SK-N-SH (cell line): ENCODE data around the gene MAPK10. TPM values are rescaled to one million over a fixed set of nuclear protein-coding genes. Genes with fewer than 3 reads are reported as not detected.
A peak's percentile ranks its signal among the peaks of the same experiment; 100 is the strongest.

ENCODE experiments used
- CTCF ChIA-PET: fragments of 300-600, 350-600 bp; formaldehyde crosslinking; extraction: SDS; loops from one replicate; lab custom pipeline; 2021; lab: Yijun Ruan, JAX
- POLR2A ChIA-PET: fragments of 350-600 bp; sonication (Branson Sonifier 250); formaldehyde crosslinking; extraction: SDS; loops from one replicate; lab custom pipeline; 2020; ENCODE audit warnings: antibody characterized with exemption, inconsistent platforms; lab: Yijun Ruan, JAX
- DNase-seq: peaks from one replicate; pipeline ENCODE4 v3.0.0; 2012
- H2AFZ ChIP-seq: fragments of 200-600 bp; sonication (generic); 2 replicates; pipeline ENCODE4 v1.8.1; 2016; ENCODE audit warnings: antibody characterized with exemption, mild to moderate bottlenecking, low read depth
- H3F3A ChIP-seq: fragments of 200-600 bp; sonication (generic); replicated peaks from 2 replicates; pipeline ENCODE3; 2016; ENCODE audit warnings: antibody characterized with exemption, mild to moderate bottlenecking; ENCODE audit not compliant: insufficient read depth
- H3K27ac ChIP-seq, 2 experiments: fragments of 200-500 bp in 1 of 2; fragments of 200-600 bp in 1 of 2; sonication (Bioruptor generic) in 1 of 2; sonication (generic), shearing (Covaris generic) in 1 of 2; 2 replicates each; pipeline versions ENCODE4 v1.5.1 to v1.6.1; 2014 to 2016; ENCODE audit warnings: low read depth in 2 of 2, inconsistent platforms in 1 of 2, low read length in 1 of 2, mild to moderate bottlenecking in 1 of 2, mixed read lengths in 1 of 2
- H3K27me3 ChIP-seq: fragments of 200-600 bp; sonication (generic), shearing (Covaris generic); 2 replicates; pipeline ENCODE4 v1.6.1; 2016; ENCODE audit warnings: mixed run types; ENCODE audit not compliant: insufficient read depth
- H3K36me3 ChIP-seq, 2 experiments: fragments of 200-500 bp in 1 of 2; fragments of 200-600 bp in 1 of 2; sonication (Bioruptor generic) in 1 of 2; sonication (generic) in 1 of 2; replicated peaks in 1 of 2; 2 replicates each; pipeline versions ENCODE3 to v1.5.1; 2014 to 2016; ENCODE audit warnings: low read length in 1 of 2, mild to moderate bottlenecking in 1 of 2; ENCODE audit not compliant: insufficient read depth in 2 of 2, control insufficient read depth in 1 of 2
- H3K4me1 ChIP-seq, 2 experiments: fragments of 200-500 bp in 1 of 2; fragments of 200-600 bp in 1 of 2; sonication (Bioruptor generic) in 1 of 2; sonication (generic), shearing (Covaris generic) in 1 of 2; 2 replicates each; pipeline versions ENCODE4 v1.5.1 to v1.6.1; 2014 to 2016; ENCODE audit warnings: low read depth in 1 of 2, low read length in 1 of 2, mixed run types in 1 of 2; ENCODE audit not compliant: insufficient read depth in 2 of 2, control insufficient read depth in 1 of 2
- H3K4me2 ChIP-seq: fragments of 200-600 bp; sonication (generic), shearing (Covaris generic); 2 replicates; pipeline ENCODE4 v1.6.1; 2017; ENCODE audit warnings: mixed run types
- H3K4me3 ChIP-seq, 2 experiments: fragments of 200-500 bp in 1 of 2; fragments of 200-600 bp in 1 of 2; sonication (Bioruptor generic) in 1 of 2; sonication (generic), shearing (Covaris generic) in 1 of 2; 2 replicates each; pipeline versions ENCODE4 v1.5.1 to v1.8.1; 2014 to 2016; ENCODE audit warnings: low read depth in 2 of 2, inconsistent platforms in 1 of 2, low read length in 1 of 2, mild to moderate bottlenecking in 1 of 2, mixed read lengths in 1 of 2, moderate library complexity in 1 of 2
- H3K79me2 ChIP-seq: fragments of 200-600 bp; sonication (generic); 2 replicates; pipeline ENCODE4 v1.8.1; 2017; ENCODE audit warnings: mild to moderate bottlenecking; ENCODE audit not compliant: insufficient read depth
- H3K9ac ChIP-seq: fragments of 200-600 bp; sonication (generic); 2 replicates; pipeline ENCODE4 v1.6.1; 2017; ENCODE audit warnings: mixed run types
- H3K9me2 ChIP-seq: fragments of 200-600 bp; sonication (generic); 2 replicates; pipeline ENCODE4 v1.6.1; 2017; ENCODE audit warnings: mixed run types
- H3K9me3 ChIP-seq: fragments of 200-600 bp; sonication (generic); 2 replicates; pipeline ENCODE4 v1.6.1; 2017; ENCODE audit warnings: mixed run types, mild to moderate bottlenecking, moderate library complexity
- H4K20me1 ChIP-seq: fragments of 200-600 bp; sonication (generic); 2 replicates; pipeline ENCODE4 v1.6.1; 2017; ENCODE audit warnings: mild to moderate bottlenecking, mixed run types; ENCODE audit not compliant: insufficient read depth
- ELF1 ChIP-seq: IDR thresholded peaks from 2 replicates; pipeline ENCODE4 v1.4.0; 2012
- EP300 ChIP-seq, 2 experiments: IDR thresholded peaks; 2 replicates each; pipeline versions ENCODE4 v1.4.0 to v1.6.1; 2012; ENCODE audit warnings: borderline replicate concordance in 1 of 2, low read depth in 1 of 2, low read length in 1 of 2
- EZH2phosphoT487 ChIP-seq: fragments of 200-600 bp; sonication (generic); IDR thresholded peaks from 2 replicates; pipeline ENCODE4 v1.6.1; 2017; ENCODE audit warnings: low read depth, mixed run types, mild to moderate bottlenecking, antibody characterized with exemption, moderate library complexity, borderline replicate concordance
- FOSL2 ChIP-seq: IDR thresholded peaks from 2 replicates; pipeline ENCODE4 v1.4.0; 2012; ENCODE audit warnings: low read depth, mild to moderate bottlenecking, moderate library complexity, borderline replicate concordance
- FOXJ3 ChIP-seq: sonication (generic); formaldehyde crosslinking; IDR thresholded peaks from 2 replicates; pipeline ENCODE4 v1.5.1; 2020; ENCODE audit warnings: mild to moderate bottlenecking, missing genetic modification reagents
- FOXM1 ChIP-seq: IDR thresholded peaks from 2 replicates; pipeline ENCODE4 v1.4.0; 2012; ENCODE audit warnings: low read depth, mild to moderate bottlenecking
- GATA2 ChIP-seq: sonication (generic); formaldehyde crosslinking; IDR thresholded peaks from 2 replicates; pipeline ENCODE4 v1.5.0; 2020; ENCODE audit warnings: mild to moderate bottlenecking, missing genetic modification reagents
- JUND ChIP-seq: IDR thresholded peaks from 2 replicates; pipeline ENCODE4 v1.4.0; 2012
- MEF2A ChIP-seq: IDR thresholded peaks from 2 replicates; pipeline ENCODE4 v1.4.0; 2012; ENCODE audit warnings: low read depth, borderline replicate concordance
- NFIC ChIP-seq: IDR thresholded peaks from 2 replicates; pipeline ENCODE4 v1.4.0; 2012; ENCODE audit warnings: borderline replicate concordance
- NRF1 ChIP-seq: IDR thresholded peaks from 2 replicates; pipeline ENCODE4 v1.6.1; 2012; ENCODE audit warnings: low read depth, mild to moderate bottlenecking, low read length
- RAD21 ChIP-seq: IDR thresholded peaks from 2 replicates; pipeline ENCODE4 v1.6.1; 2012; ENCODE audit warnings: mild to moderate bottlenecking, low read length
- RFX5 ChIP-seq: IDR thresholded peaks from 2 replicates; pipeline ENCODE4 v1.6.1; 2012; ENCODE audit warnings: mild to moderate bottlenecking, improper control_type of control experiment, low read length
- SIN3A ChIP-seq: IDR thresholded peaks from 2 replicates; pipeline ENCODE4 v1.6.1; 2012; ENCODE audit warnings: low read depth, mild to moderate bottlenecking, low read length, moderate library complexity, borderline replicate concordance
- SMC3 ChIP-seq: IDR thresholded peaks from 2 replicates; pipeline ENCODE4 v1.6.1; 2012; ENCODE audit warnings: low read depth, low read length, improper control_type of control experiment
- TAF1 ChIP-seq: IDR thresholded peaks from 2 replicates; pipeline ENCODE4 v1.6.1; 2012; ENCODE audit warnings: low read depth, mild to moderate bottlenecking, low read length, moderate library complexity, borderline replicate concordance
- TCF12 ChIP-seq: IDR thresholded peaks from 2 replicates; pipeline ENCODE4 v1.4.0; 2012
- YY1 ChIP-seq: IDR thresholded peaks from 2 replicates; pipeline ENCODE4 v1.4.0; 2012; ENCODE audit warnings: low read depth, mild to moderate bottlenecking
- WGBS: methylation state at CpG from one replicate; pipeline ENCODE4 v1.1.6; 2017; ENCODE audit warnings: low lambda C conversion rate; 5-methylcytosine and 5-hydroxymethylcytosine counted together
- polyA plus RNA-seq, 3 experiments: library from polyadenylated mRNA; depleted of rRNA; stranded (reverse); fragments of >200 nt; gene quantifications; 2 replicates each; pipeline ENCODE4 v1.2.3, GENCODE V29; 2012
- TF ChIP-seq, protein P1 (sequence below): IDR thresholded peaks from 2 replicates; pipeline ENCODE4; 2012
- TF ChIP-seq, protein P2 (sequence below): fragments of 150-350 bp; IDR thresholded peaks from 2 replicates; pipeline ENCODE4 v1.6.1; 2016; ENCODE audit warnings: mild to moderate bottlenecking, low read depth, low read length
- TF ChIP-seq, protein P3 (sequence below): fragments of 200-600 bp; sonication (generic); IDR thresholded peaks from 2 replicates; pipeline ENCODE4 v1.6.1; 2017; ENCODE audit warnings: antibody characterized with exemption, mild to moderate bottlenecking, moderate library complexity
- TF ChIP-seq, protein P4 (sequence below): IDR thresholded peaks from 2 replicates; pipeline ENCODE4 v1.4.0; 2012; ENCODE audit warnings: low read depth, borderline replicate concordance

MAPK10 gene
- polyA plus RNA-seq, 1 of the 3 experiments (the other 2 are of a cell fraction): 8.1 TPM

DNA sequence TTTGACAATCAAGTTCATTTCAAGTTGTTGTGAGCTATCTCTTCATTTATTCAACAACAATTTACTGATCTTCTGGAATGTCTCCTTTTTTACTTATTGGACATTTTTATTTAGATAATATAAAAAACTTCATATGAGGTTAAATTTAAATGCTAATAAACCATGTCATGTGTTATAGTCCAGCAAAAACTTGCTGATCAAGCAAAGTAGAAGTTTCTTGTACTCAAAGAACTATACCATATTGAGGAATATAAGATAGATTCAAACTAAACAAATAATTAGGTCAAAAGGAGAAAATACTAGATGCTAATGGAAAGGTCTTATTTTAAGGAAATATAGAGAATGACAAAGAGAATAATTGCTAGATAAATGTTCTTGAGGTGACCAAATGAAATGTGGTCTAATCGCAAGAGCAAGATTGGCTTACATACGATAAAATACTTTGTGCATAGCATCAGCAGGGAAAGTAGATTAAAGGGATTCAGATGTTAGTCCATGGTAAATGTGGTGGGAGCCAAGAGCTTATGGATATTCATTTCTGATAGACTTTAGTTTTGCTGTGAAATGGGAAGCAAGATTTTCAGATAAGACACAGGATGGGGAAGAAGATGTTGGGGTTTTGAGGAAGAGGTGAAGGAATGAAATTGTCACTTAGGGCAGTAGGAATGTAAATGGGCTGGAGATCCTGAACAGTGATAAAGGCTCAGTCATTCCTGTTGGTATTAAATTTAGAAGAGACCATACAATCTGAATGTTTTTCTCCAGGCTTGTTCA lies 229.5 kb downstream of the MAPK10 start (continued):
- TF ChIP-seq FOSL2: peak; percentile 38; the same call in 1 of the 2 replicates
- TF ChIP-seq, protein P1, sequence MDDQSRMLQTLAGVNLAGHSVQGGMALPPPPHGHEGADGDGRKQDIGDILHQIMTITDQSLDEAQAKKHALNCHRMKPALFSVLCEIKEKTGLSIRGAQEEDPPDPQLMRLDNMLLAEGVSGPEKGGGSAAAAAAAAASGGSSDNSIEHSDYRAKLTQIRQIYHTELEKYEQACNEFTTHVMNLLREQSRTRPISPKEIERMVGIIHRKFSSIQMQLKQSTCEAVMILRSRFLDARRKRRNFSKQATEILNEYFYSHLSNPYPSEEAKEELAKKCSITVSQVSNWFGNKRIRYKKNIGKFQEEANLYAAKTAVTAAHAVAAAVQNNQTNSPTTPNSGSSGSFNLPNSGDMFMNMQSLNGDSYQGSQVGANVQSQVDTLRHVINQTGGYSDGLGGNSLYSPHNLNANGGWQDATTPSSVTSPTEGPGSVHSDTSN: peak; percentile 45
- TF ChIP-seq SIN3A: no peak
- TF ChIP-seq SMC3: no peak
- no peak for TF ChIP-seq TAF1
- TF ChIP-seq GATA2 (CRISPR knock-in tag): no peak
- TF ChIP-seq NFIC: peak; percentile 58; the same call in 1 of the 2 replicates
- TF ChIP-seq FOXM1: peak; percentile 67; the same call in 1 of the 2 replicates
- no peak for TF ChIP-seq YY1
- TF ChIP-seq RFX5: no peak
- peak; percentile 42 to 89; a peak in 3 of 4 replicates for TF ChIP-seq EP300 (IDR thresholded peaks at IDR 0.05; ENCODE audit: borderline replicate concordance in 1 of 2, low read depth in 1 of 2, low read length in 1 of 2)
- TF ChIP-seq, protein P2, sequence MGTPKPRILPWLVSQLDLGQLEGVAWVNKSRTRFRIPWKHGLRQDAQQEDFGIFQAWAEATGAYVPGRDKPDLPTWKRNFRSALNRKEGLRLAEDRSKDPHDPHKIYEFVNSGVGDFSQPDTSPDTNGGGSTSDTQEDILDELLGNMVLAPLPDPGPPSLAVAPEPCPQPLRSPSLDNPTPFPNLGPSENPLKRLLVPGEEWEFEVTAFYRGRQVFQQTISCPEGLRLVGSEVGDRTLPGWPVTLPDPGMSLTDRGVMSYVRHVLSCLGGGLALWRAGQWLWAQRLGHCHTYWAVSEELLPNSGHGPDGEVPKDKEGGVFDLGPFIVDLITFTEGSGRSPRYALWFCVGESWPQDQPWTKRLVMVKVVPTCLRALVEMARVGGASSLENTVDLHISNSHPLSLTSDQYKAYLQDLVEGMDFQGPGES: no peak
- peak; percentile 85 for TF ChIP-seq TCF12
- TF ChIP-seq MEF2A: no peak
- TF ChIP-seq ELF1: no peak
- peak; percentile 81 for TF ChIP-seq JUND
- TF ChIP-seq, protein P3, sequence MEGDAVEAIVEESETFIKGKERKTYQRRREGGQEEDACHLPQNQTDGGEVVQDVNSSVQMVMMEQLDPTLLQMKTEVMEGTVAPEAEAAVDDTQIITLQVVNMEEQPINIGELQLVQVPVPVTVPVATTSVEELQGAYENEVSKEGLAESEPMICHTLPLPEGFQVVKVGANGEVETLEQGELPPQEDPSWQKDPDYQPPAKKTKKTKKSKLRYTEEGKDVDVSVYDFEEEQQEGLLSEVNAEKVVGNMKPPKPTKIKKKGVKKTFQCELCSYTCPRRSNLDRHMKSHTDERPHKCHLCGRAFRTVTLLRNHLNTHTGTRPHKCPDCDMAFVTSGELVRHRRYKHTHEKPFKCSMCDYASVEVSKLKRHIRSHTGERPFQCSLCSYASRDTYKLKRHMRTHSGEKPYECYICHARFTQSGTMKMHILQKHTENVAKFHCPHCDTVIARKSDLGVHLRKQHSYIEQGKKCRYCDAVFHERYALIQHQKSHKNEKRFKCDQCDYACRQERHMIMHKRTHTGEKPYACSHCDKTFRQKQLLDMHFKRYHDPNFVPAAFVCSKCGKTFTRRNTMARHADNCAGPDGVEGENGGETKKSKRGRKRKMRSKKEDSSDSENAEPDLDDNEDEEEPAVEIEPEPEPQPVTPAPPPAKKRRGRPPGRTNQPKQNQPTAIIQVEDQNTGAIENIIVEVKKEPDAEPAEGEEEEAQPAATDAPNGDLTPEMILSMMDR: no peak

DNA sequence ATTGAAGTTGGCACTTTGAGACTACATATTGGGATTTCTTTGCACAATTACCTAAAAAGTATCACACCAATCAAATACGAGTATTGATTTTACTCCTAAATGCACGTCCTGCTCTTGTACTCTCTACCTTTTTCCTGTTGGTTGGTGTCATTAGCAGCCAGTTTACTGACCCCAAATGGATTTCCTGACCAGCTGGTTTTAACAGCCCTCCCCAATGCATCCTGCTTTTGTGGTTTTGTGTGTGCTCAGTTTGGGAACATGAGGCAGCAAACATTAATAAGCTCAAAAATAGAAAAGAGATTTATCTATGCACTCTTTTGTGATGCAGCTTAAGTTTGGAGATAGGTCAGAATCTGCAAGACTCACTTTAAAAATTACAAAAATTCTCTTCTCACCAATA lies 230.3 kb downstream of the MAPK10 start:
- Histone ChIP-seq H3K9ac (no peak overlapping the region), H2AFZ (no peak overlapping the region), H3K4me2 (peak overlapping the region; percentile 39; the same call in 1 of the 2 replicates), H3F3A (peaks cover 25% of the 10 kb centered on the region), H3K4me3 (no peak overlapping the region), H4K20me1 (no peaks in the 10 kb centered on the region), H3K9me3 (no peaks in the 10 kb centered on the region), H3K79me2 (no peaks in the 10 kb centered on the region), H3K9me2 (no peaks in the 10 kb centered on the region), H3K36me3 (peaks cover 0 to under 1% of the 10 kb centered on the region in 2 experiments), H3K4me1 (no peaks in the 10 kb centered on the region; a peak in 2 of 4 replicates), H3K27me3 (no peaks in the 10 kb centered on the region), H3K27ac (peak overlapping the region; percentile 57 to 95; a peak in 3 of 4 replicates)
- POLR2A ChIA-PET: no interaction called here
- CTCF ChIA-PET: interaction anchor here (0.9 to 2.0 kb wide), 4 partner anchors 12 to 86 kb away, joined by 3 to 6 read pairs (median 4); no protein-coding TSS in a partner anchor
- no peak for DNase-seq
- WGBS: 95% methylated on average over 2 of the region's 2 CpGs
- TF ChIP-seq EZH2phosphoT487 (no peak), NFIC (no peak; the same call in 1 of the 2 replicates), NRF1 (no peak), MEF2A (no peak), RAD21 (no peak), YY1 (no peak), FOXJ3 (CRISPR knock-in tag) (no peak)
- TF ChIP-seq, protein P4, sequence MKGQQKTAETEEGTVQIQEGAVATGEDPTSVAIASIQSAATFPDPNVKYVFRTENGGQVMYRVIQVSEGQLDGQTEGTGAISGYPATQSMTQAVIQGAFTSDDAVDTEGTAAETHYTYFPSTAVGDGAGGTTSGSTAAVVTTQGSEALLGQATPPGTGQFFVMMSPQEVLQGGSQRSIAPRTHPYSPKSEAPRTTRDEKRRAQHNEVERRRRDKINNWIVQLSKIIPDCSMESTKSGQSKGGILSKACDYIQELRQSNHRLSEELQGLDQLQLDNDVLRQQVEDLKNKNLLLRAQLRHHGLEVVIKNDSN: no peak
- TF ChIP-seq, protein P2: no peak
